ENCODE results near the gene TMEM63C.

DNA sequence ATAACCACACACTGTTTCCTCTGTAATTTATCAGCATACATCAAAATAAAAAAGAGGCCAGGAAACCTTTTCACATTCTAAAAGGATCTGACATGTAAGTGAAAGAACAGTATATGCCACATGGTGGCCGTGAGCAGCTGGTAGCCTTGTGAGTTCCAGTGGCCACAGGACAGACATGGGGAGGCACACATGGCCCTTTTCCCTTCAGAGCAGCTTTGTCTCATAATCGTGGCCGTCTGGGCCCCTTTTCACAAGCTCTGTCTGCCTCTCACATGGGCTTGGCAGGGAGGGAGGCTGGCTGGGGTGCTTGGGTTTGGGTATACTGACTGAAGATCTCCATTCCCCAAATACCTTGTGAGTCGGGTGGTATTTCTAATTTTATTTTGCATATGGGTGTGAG, 38.5 kb upstream of the TMEM63C start:
- TF ChIP-seq, protein P1, sequence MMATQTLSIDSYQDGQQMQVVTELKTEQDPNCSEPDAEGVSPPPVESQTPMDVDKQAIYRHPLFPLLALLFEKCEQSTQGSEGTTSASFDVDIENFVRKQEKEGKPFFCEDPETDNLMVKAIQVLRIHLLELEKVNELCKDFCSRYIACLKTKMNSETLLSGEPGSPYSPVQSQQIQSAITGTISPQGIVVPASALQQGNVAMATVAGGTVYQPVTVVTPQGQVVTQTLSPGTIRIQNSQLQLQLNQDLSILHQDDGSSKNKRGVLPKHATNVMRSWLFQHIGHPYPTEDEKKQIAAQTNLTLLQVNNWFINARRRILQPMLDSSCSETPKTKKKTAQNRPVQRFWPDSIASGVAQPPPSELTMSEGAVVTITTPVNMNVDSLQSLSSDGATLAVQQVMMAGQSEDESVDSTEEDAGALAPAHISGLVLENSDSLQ (IDR thresholded peaks at IDR 0.05), result no peak
- TF ChIP-seq HDGF (IDR thresholded peaks at IDR 0.05; ENCODE audit: borderline replicate concordance) (no peak), BHLHE40 (IDR thresholded peaks at IDR 0.05; ENCODE audit: borderline replicate concordance) (no peak), FOXM1 (IDR thresholded peaks at IDR 0.05; ENCODE audit: borderline replicate concordance) (no peak), SP1 (IDR thresholded peaks at IDR 0.05) (no peak), L3MBTL2 (conservative IDR thresholded peaks at IDR 0.05) (no peak), NFRKB (IDR thresholded peaks at IDR 0.05) (no peak), FOXA1 (IDR thresholded peaks at IDR 0.05) (no peak), SUZ12 (IDR thresholded peaks at IDR 0.05) (no peak)
